Suppressor macrophage (primary cell): ENCODE measurements around the gene GPR65.
A peak's percentile ranks its signal among the peaks of the same experiment; 100 is the strongest.

ENCODE experiments used
- DNase-seq, 4 experiments: peaks; one replicate each; pipeline ENCODE4 v3.0.0-alpha.2; 2020 to 2022

GPR65 gene

DNA sequence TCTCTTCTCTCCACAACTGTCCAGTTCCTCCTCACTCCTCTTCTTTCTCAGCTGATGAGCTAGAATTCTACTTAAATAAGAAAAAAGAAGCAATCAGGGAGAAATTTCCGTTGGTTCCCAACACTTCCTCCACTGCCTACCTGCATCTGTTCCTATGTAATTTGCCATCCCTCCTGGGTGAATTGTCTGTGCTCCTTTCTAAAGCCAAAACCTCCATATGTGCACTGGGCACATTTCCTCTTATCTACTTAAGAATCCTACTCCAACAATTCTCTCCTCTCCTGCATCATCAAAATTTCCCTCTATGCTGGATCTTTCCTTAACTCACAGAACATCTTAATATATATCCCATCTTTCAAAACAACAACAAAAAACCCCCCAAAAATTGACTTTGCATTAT lies 35.2 kb downstream of the GPR65 start:
- no peak for DNase-seq

DNA sequence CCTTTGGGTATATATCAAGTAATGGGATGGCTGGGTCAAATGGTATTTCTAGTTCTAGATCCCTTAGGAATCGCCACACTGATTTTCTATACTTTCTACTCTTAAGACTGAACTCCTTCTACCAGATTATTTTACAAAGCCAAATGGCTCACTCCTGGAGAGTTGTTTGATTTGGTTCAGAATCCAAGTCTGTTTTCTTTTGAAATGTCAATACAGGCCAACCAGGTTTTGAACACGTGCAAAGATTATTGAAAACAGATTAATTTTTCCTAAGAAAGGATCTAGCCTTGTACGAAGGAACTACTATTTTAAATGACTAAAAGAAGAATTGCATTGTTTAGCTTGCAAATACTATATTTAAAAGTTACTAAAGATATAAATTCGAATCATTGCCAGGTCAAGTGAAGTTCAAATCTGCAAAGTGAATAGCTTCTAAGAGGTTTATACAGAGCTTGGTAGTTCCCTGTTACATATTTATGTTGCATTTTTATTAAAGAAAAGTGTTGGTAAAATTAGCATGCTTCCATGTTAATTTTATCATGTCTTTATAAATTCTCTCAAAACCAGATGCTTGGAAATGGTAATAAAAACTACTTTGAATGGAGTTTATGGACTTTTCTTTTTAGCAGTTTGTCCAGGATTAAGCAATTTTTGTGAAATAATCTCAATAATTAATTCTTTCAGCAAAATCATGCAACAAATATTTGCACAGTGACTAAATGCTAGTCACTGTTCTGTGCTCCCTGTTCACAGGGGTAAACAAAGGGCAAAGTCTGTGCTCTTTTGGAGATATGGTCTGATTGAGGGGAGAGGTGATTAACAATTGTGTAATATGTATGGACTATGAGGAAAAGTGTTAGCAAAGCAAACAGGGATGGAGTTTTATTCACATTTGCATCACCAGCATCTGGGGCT lies 38.9 kb downstream of the GPR65 start:
- DNase-seq = peak in 2 of 4 experiments; percentile 25 to 27

DNA sequence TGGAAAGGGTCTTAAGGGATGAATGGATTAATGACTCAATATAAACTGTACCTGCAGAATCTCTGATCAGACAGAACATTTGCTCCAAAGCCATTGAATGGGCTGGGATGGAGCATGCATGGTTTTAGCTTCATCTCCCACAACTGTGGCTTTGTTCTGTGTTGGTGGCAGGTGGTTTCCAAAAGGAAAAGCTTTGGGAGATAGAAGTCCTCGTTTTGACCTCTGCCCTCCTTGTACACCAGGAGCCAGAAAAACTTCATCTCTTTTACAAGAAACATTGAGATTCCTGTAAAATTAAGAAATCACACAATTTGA lies 39.5 kb downstream of the GPR65 start:
- no peak for DNase-seq

DNA sequence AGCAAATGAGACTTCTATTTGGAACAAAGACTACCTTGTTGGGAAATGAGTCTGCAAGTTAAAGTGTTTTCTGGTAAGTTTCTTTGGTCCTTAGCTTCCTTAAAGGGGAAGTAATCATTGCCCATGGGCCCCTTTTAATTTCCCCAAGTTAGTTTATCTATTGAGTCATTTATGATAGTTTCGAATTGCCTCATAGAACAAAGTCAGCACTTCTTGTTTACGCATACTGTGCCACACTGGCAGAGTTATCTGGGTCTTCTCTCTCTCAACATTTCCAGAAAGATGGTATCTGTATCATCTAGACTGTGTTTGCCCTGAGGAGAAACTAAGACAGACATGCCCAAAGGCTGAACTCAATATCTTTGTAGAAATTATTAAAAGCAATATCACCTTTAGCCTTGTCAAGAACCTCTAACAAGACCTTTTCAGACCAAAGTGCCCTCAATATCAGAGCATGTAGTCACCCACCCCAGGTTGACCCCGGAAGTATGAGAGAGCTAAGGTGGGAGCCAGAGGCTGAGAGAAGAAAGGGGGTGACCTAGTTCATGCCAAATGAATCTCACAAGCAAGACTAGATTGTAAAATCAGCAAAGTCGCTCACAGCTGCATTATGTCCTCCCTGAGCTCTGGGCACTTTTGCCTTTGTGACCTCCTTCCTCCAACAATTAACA lies 40.0 kb downstream of the GPR65 start:
- DNase-seq = peak; percentile 36 to 80 (median 58)

DNA sequence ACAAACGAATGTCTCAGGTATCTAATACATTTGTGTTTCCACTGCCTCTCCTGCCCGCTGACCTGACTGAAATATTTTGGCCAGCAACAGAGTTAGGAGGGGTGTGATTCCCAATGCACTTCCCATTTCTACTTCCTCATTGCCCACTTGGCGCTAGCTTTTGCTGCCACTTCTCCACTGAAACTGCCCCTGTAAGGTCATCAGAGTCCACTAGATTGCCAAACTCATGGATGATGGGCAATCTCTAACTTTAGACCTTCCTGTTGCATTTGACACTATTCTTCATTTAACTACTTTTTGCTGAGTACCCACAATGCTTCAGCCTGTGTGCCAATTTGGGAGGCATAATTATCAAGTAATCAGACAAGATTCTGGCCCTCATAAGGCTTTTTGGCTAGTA lies 40.8 kb downstream of the GPR65 start:
- DNase-seq = peak; percentile 87 to 95 (median 91)

DNA sequence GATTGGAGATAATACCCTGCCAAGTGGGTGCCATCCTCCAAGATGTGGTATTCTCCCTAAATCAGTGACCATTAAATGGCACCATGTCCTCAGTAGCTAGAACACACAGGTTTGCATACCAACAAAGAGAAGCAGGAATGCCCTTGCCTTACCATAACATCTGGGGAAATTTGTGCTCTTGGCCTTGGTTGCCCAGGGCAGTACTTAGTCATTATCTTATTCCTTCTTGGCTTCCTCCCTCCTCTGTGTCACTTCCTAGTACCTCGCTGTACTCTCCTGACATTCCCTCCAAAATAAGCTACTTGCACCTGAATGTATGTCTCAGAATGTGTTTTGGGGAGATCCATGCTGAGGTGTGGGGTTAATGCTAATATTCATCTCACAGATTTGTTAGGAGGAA lies 43.4 kb downstream of the GPR65 start:
- peak in 2 of 4 experiments; percentile 20 to 39 for DNase-seq

DNA sequence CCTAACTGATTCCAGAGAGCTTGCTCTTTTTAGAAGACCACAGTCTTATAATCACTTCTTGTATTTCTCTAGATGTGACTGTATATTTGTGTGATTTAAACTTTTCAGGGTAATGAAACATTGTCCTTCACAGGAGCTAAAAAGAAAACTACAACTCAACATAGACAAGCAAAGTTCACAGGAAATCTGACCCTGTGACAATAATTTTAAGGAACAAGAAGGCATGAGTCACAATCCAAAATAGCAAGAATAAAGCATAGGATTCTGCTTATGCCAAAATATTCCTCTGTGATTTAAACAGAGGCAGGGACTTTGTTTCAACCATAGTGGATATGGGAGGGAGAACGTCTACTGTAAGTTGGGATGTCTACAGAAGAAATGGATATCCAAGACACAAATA lies 44.3 kb downstream of the GPR65 start:
- peak; percentile 43 to 91 (median 68) for DNase-seq

DNA sequence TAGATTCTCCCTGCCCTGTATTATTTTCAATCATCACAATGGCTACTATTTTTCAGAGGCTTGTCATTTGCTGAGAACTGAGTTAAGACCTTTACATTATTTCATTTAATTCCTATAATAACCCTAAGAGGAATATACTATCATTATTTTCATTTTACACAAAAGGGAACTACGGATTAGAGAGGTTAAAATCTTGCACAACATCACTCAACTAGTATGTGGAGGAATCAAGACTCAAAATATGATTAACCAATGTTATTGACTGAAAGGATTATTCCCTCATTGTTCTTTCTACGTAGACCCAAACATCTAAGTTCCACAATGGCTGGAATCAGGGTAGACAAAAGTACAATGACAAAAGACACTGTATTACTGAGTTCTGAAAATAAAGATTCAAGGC lies 45.0 kb downstream of the GPR65 start:
- peak in 2 of 4 experiments; percentile 68 to 73 for DNase-seq

DNA sequence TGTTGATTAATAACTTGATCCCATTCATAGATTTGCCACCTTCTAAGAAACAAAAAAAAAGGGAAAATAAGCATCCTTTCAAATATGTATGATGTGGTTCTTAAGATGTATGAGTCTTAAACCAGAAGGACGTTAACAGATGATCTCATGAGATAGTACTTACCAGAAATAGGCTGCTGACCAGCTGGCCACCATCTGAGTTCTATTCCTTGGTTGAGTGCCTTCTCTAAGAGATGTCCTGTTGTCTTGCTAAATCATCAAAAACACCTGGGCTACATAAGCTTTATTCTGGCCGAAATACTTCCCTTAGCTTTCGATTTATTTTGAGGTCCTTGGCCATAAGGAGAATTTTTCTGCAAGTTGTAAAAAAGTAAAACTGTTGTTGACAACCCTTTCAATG lies 55.6 kb downstream of the GPR65 start:
- no peak for DNase-seq

DNA sequence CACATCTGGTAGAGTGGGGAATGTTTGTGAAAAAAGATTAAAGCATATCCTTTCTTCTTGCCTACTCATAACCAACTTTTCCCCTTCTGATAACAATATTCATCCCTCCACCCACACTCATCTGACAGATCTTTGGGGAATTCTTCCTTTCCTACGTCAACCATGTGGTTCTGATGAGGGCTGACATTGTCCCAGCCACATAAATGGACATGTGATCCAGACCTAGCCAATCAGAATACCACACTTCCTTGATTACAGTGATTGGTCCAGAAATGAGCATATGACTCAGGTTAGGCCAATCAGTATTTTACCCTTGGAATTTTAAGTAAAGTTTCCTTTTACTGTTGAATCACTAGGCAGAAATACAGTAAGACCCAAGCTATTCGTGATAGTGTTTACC lies 58.9 kb downstream of the GPR65 start:
- DNase-seq = no peak
